KMS-11 (cell line): Measurements from ENCODE around the gene CDH7.

Experiments used
- H2AFZ ChIP-seq: fragments of 200-600 bp; sonication (generic); 2 replicates; pipeline ENCODE4 v1.6.1; 2016; ENCODE audit warnings: antibody characterized with exemption, mixed run types, low read depth
- H3K27ac ChIP-seq: fragments of 200-600 bp; sonication (generic); 2 replicates; pipeline ENCODE4 v1.6.1; 2016; ENCODE audit warnings: mild to moderate bottlenecking, mixed run types
- H3K27me3 ChIP-seq: fragments of 200-600 bp; sonication (generic); 2 replicates; pipeline ENCODE4 v1.6.1; 2017; ENCODE audit warnings: mild to moderate bottlenecking, low read depth, mixed run types, moderate library complexity; ENCODE audit not compliant: insufficient read depth
- H3K36me3 ChIP-seq: fragments of 200-600 bp; sonication (generic); 2 replicates; pipeline ENCODE4 v1.6.1; 2017; ENCODE audit warnings: mild to moderate bottlenecking, mixed run types; ENCODE audit not compliant: insufficient read depth
- H3K4me1 ChIP-seq: fragments of 200-600 bp; sonication (generic); 2 replicates; pipeline ENCODE4 v1.6.1; 2016; ENCODE audit warnings: mild to moderate bottlenecking, low read depth, mixed run types; ENCODE audit not compliant: poor library complexity, severe bottlenecking
- H3K4me2 ChIP-seq: fragments of 200-600 bp; sonication (generic); 2 replicates; pipeline ENCODE4 v1.7.0; 2016; ENCODE audit warnings: mild to moderate bottlenecking, mixed run types
- H3K4me3 ChIP-seq: fragments of 200-600 bp; sonication (generic); IDR thresholded peaks from 2 replicates; pipeline ENCODE4 v1.6.1; 2017; ENCODE audit warnings: low read depth, low read length, mixed read lengths; ENCODE audit not compliant: insufficient read depth
- H3K79me2 ChIP-seq: fragments of 200-600 bp; sonication (generic); 2 replicates; pipeline ENCODE4 v1.6.1; 2016; ENCODE audit warnings: low read depth, mixed run types; ENCODE audit not compliant: insufficient read depth
- H3K9ac ChIP-seq: fragments of 200-600 bp; sonication (generic); 2 replicates; pipeline ENCODE4 v1.6.1; 2016; ENCODE audit warnings: mild to moderate bottlenecking, mixed run types
- H4K20me1 ChIP-seq: fragments of 200-600 bp; sonication (generic); 2 replicates; pipeline ENCODE4 v1.6.1; 2016; ENCODE audit warnings: mild to moderate bottlenecking, mixed run types; ENCODE audit not compliant: insufficient read depth
- CTCF ChIP-seq: fragments of 200-600 bp; sonication (generic); conservative IDR thresholded peaks from 2 replicates; pipeline ENCODE4 v1.6.1; 2017; ENCODE audit warnings: low read depth, mild to moderate bottlenecking, antibody characterized with exemption, low read length, moderate library complexity, mixed read lengths

CDH7 gene

GRCh38 chr18:65938592-65939372 is 188.0 kb downstream of the CDH7 start:
- Histone ChIP-seq H3K36me3 (no peaks in the 10 kb centered on the region), H3K27ac (no peak overlapping the region), H4K20me1 (no peaks in the 10 kb centered on the region), H3K4me3 (no peak overlapping the region), H3K4me1 (peaks cover 16% of the 10 kb centered on the region), H3K4me2 (no peak overlapping the region), H3K27me3 (no peaks in the 10 kb centered on the region), H3K9ac (no peak overlapping the region), H3K79me2 (no peaks in the 10 kb centered on the region), H2AFZ (no peak overlapping the region)
- TF ChIP-seq CTCF = peak; percentile 59
